Panc1 (cell line): ENCODE data around the gene OR2T27.

Source experiments
- CTCF ChIP-seq: fragments of 450-650 bp; IDR thresholded peaks from 2 replicates; pipeline ENCODE4 v1.5.1; 2017; ENCODE audit warnings: mild to moderate bottlenecking
- POLR2AphosphoS5 ChIP-seq: IDR thresholded peaks from 2 replicates; pipeline ENCODE4 v1.6.1; 2012; ENCODE audit warnings: mild to moderate bottlenecking, low read depth, low read length, moderate library complexity
- SIN3A ChIP-seq: IDR thresholded peaks from 2 replicates; pipeline ENCODE4 v1.6.1; 2012; ENCODE audit warnings: low read depth, mild to moderate bottlenecking, low read length, moderate library complexity, borderline replicate concordance; ENCODE audit not compliant: insufficient read depth
- TCF7L2 ChIP-seq: IDR thresholded peaks from 2 replicates; pipeline ENCODE4 v1.6.1; 2011; ENCODE audit warnings: mild to moderate bottlenecking, low read depth, low read length, inconsistent platforms

DNA sequence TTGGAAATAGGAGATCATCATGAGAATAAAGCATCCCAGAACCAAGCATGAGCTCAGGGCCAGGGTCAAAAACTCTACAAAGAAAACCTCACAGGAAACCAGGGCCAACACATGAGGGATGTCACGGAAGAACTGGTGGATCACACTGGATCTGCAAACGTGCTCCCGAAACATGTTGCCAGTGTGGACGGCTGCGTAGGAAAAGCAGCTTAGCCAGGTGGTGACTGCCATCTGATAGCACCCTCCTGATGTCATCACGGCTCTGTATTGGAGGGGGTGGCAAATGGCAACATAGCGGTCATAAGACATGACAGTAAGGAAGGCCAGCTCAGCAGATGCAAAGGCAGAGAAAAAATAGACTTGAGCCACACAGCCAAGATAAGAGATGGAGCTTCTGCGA lies 26.3 kb upstream of the OR2T27 start:
- no peak for TF ChIP-seq CTCF
- no peak for TF ChIP-seq POLR2AphosphoS5
- no peak for TF ChIP-seq TCF7L2
- TF ChIP-seq SIN3A = no peak
